Embryonic facial prominence (tissue), 1 donor: ENCODE data around the gene FBXW7.

Source experiments
- DNase-seq: peaks from one replicate; pipeline ENCODE4 v3.0.0-alpha.2; 2016; ENCODE audit errors: extremely low spot score

Gene FBXW7

GRCh38 chr4:152430507-152430906 is 105.4 kb downstream of the FBXW7 start:
- no peak for DNase-seq

- DNase-seq: no peak
These were observed 107.9 kb downstream of the FBXW7 start for GRCh38 chr4:152427981-152428380.

- no peak for DNase-seq
These were observed 110.9 kb downstream of the FBXW7 start for GRCh38 chr4:152424977-152425376.

DNA sequence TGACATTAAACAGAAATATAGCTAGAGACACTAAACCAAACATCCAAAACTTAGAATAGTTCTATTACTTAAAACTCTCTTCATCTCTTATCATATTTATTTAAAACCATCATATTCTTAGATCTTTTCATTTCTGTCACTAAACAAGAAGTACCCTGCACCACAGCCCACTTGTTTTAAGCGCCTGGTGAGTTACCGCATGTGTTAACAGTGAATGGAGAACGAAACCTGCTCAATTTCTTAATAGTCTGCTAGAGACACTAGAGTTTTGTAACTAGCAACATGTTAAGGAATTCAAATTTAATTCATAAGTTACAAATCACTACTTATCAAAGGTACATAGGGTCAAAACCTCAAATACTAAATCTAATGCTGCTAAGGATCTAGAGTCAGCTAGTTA is 111.5 kb downstream of the FBXW7 start:
- no peak for DNase-seq

- DNase-seq: no peak
These were observed 113.0 kb downstream of the FBXW7 start for GRCh38 chr4:152422817-152423320.

GRCh38 chr4:152421576-152421975 is 114.3 kb downstream of the FBXW7 start:
- no peak for DNase-seq

- no peak for DNase-seq
These were observed 116.1 kb downstream of the FBXW7 start for GRCh38 chr4:152419809-152420208.

- no peak for DNase-seq
These were observed 118.2 kb downstream of the FBXW7 start for GRCh38 chr4:152417673-152418072.

DNA sequence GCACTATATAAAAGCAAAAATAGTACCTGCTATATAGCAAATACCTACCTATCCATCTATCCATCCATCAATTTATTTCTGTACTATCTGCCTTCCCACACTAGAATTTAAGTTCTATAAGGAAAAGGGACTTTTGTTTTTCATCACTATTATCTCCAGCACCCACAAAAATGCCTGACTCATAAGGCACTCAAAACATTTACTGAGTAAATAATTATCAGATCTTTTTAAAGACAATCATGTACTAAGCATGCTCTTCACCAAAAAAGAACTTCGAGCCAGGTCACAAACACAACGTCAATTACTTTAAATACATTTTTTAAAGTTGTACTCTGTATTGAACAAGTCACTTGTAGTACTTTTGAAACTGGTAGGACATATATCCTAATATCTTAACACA is 119.9 kb downstream of the FBXW7 start:
- DNase-seq: no peak

DNA sequence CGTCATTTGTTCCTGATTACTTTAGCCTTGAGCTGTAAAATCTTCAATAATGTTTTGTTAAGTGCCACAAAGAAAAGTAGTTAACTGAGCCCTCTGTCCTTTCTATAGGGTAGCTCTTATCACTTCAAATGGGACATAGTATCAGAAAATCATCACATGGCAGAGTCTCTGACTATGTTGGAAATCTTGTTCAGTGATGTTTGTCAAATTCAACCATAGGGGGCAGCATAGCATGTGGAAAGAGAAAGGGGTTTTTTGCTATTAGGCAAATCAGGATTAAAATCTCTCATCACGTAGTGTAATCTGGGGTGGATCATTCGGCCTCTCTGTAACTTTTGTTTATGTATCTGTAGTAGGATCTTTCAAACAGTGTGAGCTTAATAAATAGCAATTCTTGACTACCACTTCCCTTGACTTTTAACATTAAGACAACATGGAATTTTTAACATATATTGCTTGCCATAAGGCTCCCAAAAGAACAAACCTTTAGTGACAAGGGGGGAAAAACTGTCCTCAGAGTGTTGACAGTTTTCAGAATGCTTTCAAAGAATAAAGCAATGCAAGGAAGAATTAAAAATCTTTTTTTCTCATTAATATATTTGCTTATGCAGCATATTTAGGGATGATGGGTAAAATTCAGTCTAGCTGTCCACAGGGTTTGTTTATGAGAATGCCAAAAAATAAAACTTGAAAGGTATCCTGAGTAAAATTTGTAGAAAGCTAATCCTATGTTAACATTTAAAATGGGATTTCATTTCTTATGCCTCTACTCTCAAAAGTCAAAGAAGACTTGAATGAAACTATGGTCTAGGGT is 127.2 kb downstream of the FBXW7 start:
- no peak for DNase-seq

DNA sequence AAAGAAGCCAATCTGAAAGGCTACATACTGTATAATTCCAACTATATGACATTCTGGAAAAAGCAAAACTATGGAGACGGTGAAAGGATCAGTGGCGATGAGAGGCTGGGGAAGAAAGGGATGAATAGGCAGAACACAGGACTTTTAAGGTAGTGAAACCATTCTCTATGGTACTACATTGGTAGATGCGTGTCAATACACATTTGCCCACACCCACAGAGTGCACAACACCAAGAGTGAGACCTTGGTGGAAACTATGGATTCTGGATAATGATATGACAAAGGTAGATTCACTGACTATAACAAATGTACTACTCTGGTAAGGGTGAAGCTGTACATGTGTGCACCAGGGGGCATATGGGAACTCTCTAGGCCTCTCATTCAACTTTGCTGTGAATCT is 134.5 kb downstream of the FBXW7 start:
- no peak for DNase-seq

- no peak for DNase-seq
These were observed 136.6 kb downstream of the FBXW7 start for GRCh38 chr4:152399246-152399645.

GRCh38 chr4:152398060-152398459 is 137.8 kb downstream of the FBXW7 start:
- peak; percentile 29 for DNase-seq

DNA sequence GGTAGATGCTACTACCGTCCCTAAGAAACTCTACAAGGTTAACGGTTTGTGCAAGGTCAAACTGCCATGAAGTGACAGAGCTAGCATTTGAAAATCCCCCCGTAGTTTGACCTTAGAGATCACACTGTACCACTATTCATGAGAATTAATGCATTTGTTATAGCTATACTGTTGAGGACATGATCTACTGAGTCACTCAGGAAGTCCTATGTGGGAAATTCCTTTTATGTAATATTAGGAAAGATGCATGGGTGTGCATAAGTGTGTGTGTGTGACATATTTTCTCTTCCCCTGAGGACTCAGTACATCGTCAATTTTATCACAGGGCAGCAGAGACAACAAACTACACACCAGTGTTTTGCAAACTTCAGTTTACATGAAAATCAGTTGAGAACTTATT is 141.1 kb downstream of the FBXW7 start:
- no peak for DNase-seq

- no peak for DNase-seq
These were observed 143.8 kb downstream of the FBXW7 start for GRCh38 chr4:152392079-152392478.

GRCh38 chr4:152390216-152390615 is 145.7 kb downstream of the FBXW7 start:
- DNase-seq: no peak

GRCh38 chr4:152389359-152389758 is 146.5 kb downstream of the FBXW7 start:
- DNase-seq: no peak

- DNase-seq: no peak
These were observed 150.3 kb downstream of the FBXW7 start for GRCh38 chr4:152385551-152385950.

DNA sequence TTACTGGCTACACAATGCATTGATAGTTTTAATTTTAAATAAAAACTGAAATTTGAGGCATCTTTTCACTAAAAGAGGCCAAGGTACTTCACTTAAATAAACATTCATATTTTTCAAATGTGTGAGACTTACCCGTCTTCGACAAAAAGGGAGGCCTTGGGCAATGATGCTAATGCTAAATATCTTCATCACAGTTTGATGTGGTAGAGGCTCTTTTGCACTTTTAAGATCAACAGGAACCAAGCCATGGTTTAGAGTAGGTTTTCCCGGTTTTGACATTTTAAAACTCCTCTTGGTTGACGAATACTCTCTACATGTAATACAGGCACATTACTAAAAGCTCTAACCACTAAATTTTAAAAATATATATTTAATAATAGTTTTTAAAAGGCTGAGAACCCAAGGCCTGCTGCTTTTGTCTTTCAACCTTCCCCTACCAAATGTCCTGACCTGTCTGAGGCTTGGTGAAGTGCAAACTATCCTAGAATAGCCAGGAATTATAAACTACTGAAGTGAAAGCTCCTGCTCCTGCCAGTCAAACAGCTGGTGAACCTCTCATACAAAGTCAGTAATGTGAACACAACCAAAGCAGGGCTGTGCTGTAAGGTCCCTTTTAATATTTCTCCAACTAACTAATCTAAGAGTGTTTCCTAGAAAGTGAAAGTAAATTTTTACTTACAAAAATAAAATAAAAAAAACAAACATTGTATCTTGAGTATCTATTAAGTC is 153.7 kb downstream of the FBXW7 start:
- DNase-seq: no peak

- DNase-seq: no peak
These were observed 155.0 kb downstream of the FBXW7 start for GRCh38 chr4:152380919-152381318.

DNA sequence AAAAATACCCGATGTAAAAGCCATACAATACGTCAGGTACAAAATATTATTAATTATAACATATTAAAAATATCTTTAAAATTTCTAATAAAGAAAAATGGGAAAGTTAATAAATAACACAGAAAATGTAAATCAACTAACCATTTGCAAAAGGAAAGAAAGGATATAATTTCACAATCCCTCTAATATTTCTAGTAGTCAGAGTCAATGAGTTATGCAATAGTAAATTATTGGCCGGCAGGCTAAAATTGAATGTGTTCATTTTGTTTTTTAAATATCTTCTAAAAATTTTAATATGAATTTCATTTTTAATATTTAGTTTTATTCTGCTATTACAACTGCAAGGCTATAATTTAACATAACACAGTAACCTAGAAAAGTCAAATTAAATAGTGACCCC is 155.7 kb downstream of the FBXW7 start:
- DNase-seq: no peak

DNA sequence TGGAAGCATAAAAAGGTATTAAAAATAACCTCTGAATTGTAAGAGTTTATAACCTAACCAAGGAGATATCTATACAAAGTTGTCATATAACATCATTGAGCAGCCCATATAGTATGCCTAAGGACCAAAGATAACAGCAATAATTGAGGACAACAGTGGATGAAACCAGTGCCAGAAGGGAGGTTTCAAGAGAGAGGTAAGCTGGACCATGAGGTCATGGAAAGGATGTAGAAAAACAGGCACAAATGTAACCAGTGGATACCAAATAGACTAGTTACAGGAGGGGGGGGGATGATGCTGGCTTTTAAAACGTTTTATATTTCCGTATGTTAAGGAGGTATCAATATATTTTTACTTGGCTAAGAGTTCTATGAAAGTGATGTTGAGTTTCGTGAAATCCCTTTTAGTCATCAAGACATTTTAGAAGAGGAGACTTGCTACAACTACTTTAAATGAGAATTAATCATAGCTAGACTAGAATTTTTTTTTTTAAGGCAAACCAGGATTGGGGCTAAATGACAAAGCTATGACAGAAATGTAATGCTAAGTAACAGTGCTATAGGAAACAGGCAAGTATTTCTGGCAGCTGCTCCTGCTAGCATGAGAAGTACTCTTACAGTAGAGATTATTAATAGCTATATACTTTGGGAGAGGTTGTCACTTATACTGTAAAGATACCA is 161.1 kb downstream of the FBXW7 start:
- no peak for DNase-seq

DNA sequence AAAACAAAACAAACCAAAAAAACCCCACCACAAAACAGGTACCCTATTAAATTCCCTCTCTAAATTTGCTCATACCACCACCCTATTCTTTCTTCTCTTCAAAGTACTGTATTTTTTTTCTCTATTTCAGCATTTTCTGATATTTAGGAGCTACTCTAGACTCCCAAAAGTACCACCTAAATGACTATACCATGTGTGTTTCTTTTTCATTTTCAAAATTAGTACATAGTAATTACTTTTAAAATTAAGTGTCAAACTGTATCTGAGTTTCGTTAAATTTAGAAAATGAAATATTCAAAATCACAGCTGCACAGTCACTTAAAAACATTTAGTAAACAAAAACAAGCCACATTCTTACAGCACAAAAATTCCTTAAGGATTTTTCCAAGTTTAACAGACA is 161.7 kb downstream of the FBXW7 start:
- DNase-seq: no peak
